CD4-positive, alpha-beta memory T cell (primary cell): Measurements from ENCODE around the gene CDK5RAP2. TPM values are rescaled to one million over a fixed set of nuclear protein-coding genes. Genes with fewer than 3 reads are reported as not detected.

Source experiments
- CTCF ChIA-PET: fragments of 350-600 bp; sonication (Branson Sonifier 250); formaldehyde crosslinking; loops from one replicate; lab custom pipeline; 2021; ENCODE audit warnings: inconsistent platforms; ENCODE audit not compliant: partially characterized antibody; lab: Charles Lee
- POLR2A ChIA-PET: fragments of 350-600 bp; sonication (Branson Sonifier 250); formaldehyde crosslinking; loops from one replicate; lab custom pipeline; 2021; ENCODE audit not compliant: partially characterized antibody; lab: Charles Lee
- DNase-seq, 5 donors: peaks; one replicate each; pipeline versions ENCODE4 v3.0.0 to v3.0.0-alpha.2; 2020 to 2022; ENCODE audit warnings: mixed read lengths in 1 of 5
- H3K27ac ChIP-seq: one replicate; pipeline ENCODE4 v1.7.0; 2013; ENCODE audit warnings: low read depth, low read length
- H3K27me3 ChIP-seq: 2 replicates; pipeline ENCODE4 v1.7.0; 2013; ENCODE audit warnings: mild to moderate bottlenecking, low read length, moderate library complexity; ENCODE audit not compliant: insufficient read depth
- H3K36me3 ChIP-seq: 2 replicates; pipeline ENCODE4 v1.7.0; 2013; ENCODE audit warnings: mild to moderate bottlenecking, low read length, moderate library complexity; ENCODE audit not compliant: insufficient read depth
- H3K4me1 ChIP-seq: 2 replicates; pipeline ENCODE4 v1.7.0; 2013; ENCODE audit warnings: mild to moderate bottlenecking, low read length, moderate library complexity; ENCODE audit not compliant: insufficient read depth
- H3K4me3 ChIP-seq, 2 donors: one replicate each; pipeline ENCODE4 v1.7.0; 2013; ENCODE audit warnings: low read length in 2 of 2, mild to moderate bottlenecking in 1 of 2
- H3K9me3 ChIP-seq, 2 donors: one replicate each; pipeline ENCODE4 v1.7.0; 2013; ENCODE audit warnings: low read length in 2 of 2, control low read depth in 1 of 2; ENCODE audit not compliant: control insufficient read depth in 1 of 2
- H3K27ac Mint-ChIP-seq, 7 donors: one replicate each; pipeline ENCODE4 v1.8.0; 2020 to 2021; ENCODE audit warnings: mixed read lengths in 7 of 7, mild to moderate bottlenecking in 6 of 7, inconsistent platforms in 3 of 7, moderate library complexity in 3 of 7
- H3K27me3 Mint-ChIP-seq, 2 donors: one replicate each; pipeline ENCODE4 v1.8.0; 2020 to 2021; ENCODE audit warnings: mixed read lengths in 2 of 2
- H3K36me3 Mint-ChIP-seq, 2 donors: one replicate each; pipeline ENCODE4 v1.8.0; 2020 to 2021; ENCODE audit warnings: mixed read lengths in 2 of 2, inconsistent platforms in 1 of 2, mild to moderate bottlenecking in 1 of 2
- H3K4me1 Mint-ChIP-seq, 4 donors: one replicate each; pipeline ENCODE4 v1.8.0; 2020 to 2021; ENCODE audit warnings: mixed read lengths in 4 of 4, mild to moderate bottlenecking in 1 of 4
- H3K4me3 Mint-ChIP-seq, 8 donors: one replicate each; pipeline ENCODE4 v1.8.0; 2020 to 2021; ENCODE audit warnings: mixed read lengths in 8 of 8, mild to moderate bottlenecking in 7 of 8, moderate library complexity in 6 of 8, inconsistent platforms in 3 of 8
- H3K9me3 Mint-ChIP-seq, 8 donors: one replicate each; pipeline ENCODE4 v1.8.0; 2020 to 2021; ENCODE audit warnings: mixed read lengths in 8 of 8, mild to moderate bottlenecking in 5 of 8, inconsistent platforms in 3 of 8, moderate library complexity in 1 of 8
- intact Hi-C: fragments of 100-400 bp; cut with micrococcal nuclease; formaldehyde crosslinking; loops from one replicate; pipeline ENCODE4 v1.15.1; 2023
- polyA plus RNA-seq, 2 donors: library from polyadenylated mRNA; unstranded; fragments of 300-500 nt; fragmentation: Illumina TruSeq; gene quantifications; one replicate each; pipeline ENCODE4 v1.2.3, GENCODE V29; 2021
- total RNA-seq, 2 experiments: library from RNA; stranded (reverse); gene quantifications; one replicate each; pipeline ENCODE4 v1.2.3, GENCODE V29; 2021

The CDK5RAP2 gene
- total and polyA plus RNA-seq, 4 experiments from 2014 or later = 3.9 to 102 (median 59.4) TPM

DNA sequence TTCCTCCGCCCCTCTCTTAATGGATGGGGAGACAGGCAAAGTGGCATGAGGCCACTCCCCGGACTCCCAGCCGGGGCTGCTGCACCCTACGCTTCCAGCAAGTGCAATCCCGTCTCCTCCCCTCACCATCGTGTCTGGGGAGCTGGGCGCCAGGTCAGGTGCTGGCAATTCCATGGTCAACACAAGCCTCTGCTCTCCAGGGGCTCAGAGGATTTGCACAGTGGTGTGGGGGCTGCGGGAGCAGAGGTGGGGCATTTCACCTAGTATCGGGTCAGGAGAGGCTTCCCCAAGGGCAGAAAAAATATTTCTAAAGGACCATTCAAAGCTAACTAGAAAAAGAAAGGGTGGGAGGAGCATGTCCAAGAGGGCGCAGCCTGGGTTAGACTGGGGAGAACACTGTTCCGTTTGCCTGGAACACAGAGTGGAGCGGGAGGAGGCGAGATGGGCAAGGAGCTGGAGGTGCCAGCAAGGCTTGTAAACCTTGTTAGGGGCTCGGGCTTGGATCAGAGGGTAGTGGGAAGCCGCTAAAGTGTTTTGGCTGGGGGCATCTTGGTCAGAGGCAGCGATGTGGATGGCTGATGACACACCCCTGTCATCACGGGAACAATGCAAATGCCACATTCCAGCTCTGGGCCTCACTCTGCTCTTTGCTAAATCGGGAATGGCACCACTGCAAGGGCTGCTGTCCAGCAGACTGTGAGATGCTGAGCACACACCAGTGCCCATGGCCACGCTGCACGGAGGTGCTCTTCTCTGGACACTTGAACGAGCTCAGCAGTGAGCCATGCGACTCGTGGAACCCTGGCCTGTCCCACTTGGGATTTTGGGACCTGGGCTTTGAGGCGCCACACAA, 191.7 kb downstream of the CDK5RAP2 start:
- no peak for DNase-seq
- H3K27ac Mint-ChIP-seq = no peak overlapping the region
- H3K4me3 Mint-ChIP-seq = no peak overlapping the region
- peaks cover 50% of the 10 kb centered on the region for H3K36me3 ChIP-seq
- intact Hi-C loops = no loop called here
- ChIA-PET CTCF (interaction anchor here (1.2 kb wide), 1 partner anchor 89 kb away, joined by 4 read pairs; no protein-coding TSS in a partner anchor), POLR2A (no interaction called here)
- H3K4me1 Mint-ChIP-seq = no peaks in the 10 kb centered on the region
- no peak overlapping the region for H3K4me3 ChIP-seq
- no peak overlapping the region for H3K27ac ChIP-seq
- peaks cover 53 to 67% of the 10 kb centered on the region in 2 donors for H3K36me3 Mint-ChIP-seq
- H3K4me1 ChIP-seq = no peaks in the 10 kb centered on the region
- no peaks in the 10 kb centered on the region for H3K27me3 Mint-ChIP-seq
- H3K9me3 ChIP-seq = no peaks in the 10 kb centered on the region
- no peaks in the 10 kb centered on the region for H3K9me3 Mint-ChIP-seq
- no peaks in the 10 kb centered on the region for H3K27me3 ChIP-seq

GRCh38 chr9:120387257-120388002, 192.5 kb downstream of the CDK5RAP2 start:
- no peaks in the 10 kb centered on the region for H3K27me3 ChIP-seq
- no peaks in the 10 kb centered on the region for H3K4me1 ChIP-seq
- Mint-ChIP-seq H3K27me3 (no peaks in the 10 kb centered on the region), H3K27ac (peak overlapping the region in 1 of 7 donors; percentile 35), H3K4me1 (no peaks in the 10 kb centered on the region), H3K9me3 (peaks cover 0 to 1% (median 0%) of the 10 kb centered on the region in 8 donors), H3K36me3 (peaks cover 45 to 59% of the 10 kb centered on the region in 2 donors), H3K4me3 (no peak overlapping the region)
- intact Hi-C loops = no loop called here
- POLR2A ChIA-PET = no interaction called here
- H3K36me3 ChIP-seq = peaks cover 43% of the 10 kb centered on the region
- no peaks in the 10 kb centered on the region for H3K9me3 ChIP-seq
- CTCF ChIA-PET = no interaction called here
- no peak overlapping the region for H3K4me3 ChIP-seq
- no peak for DNase-seq
- no peak overlapping the region for H3K27ac ChIP-seq

- Histone ChIP-seq H3K27me3 (no peaks in the 10 kb centered on the region), H3K27ac (no peak overlapping the region), H3K4me3 (no peak overlapping the region), H3K4me1 (no peaks in the 10 kb centered on the region), H3K36me3 (peaks cover 34% of the 10 kb centered on the region), H3K9me3 (no peaks in the 10 kb centered on the region)
- Mint-ChIP-seq H3K27me3 (no peaks in the 10 kb centered on the region), H3K36me3 (peaks cover 37 to 51% of the 10 kb centered on the region in 2 donors), H3K27ac (no peak overlapping the region), H3K4me1 (no peaks in the 10 kb centered on the region), H3K9me3 (peaks cover 0 to 1% (median 0%) of the 10 kb centered on the region in 8 donors), H3K4me3 (no peak overlapping the region)
- intact Hi-C loops = no loop called here
- ChIA-PET CTCF (no interaction called here), POLR2A (no interaction called here)
- DNase-seq = no peak
These were observed 193.4 kb downstream of the CDK5RAP2 start for GRCh38 chr9:120386390-120387131.

DNA sequence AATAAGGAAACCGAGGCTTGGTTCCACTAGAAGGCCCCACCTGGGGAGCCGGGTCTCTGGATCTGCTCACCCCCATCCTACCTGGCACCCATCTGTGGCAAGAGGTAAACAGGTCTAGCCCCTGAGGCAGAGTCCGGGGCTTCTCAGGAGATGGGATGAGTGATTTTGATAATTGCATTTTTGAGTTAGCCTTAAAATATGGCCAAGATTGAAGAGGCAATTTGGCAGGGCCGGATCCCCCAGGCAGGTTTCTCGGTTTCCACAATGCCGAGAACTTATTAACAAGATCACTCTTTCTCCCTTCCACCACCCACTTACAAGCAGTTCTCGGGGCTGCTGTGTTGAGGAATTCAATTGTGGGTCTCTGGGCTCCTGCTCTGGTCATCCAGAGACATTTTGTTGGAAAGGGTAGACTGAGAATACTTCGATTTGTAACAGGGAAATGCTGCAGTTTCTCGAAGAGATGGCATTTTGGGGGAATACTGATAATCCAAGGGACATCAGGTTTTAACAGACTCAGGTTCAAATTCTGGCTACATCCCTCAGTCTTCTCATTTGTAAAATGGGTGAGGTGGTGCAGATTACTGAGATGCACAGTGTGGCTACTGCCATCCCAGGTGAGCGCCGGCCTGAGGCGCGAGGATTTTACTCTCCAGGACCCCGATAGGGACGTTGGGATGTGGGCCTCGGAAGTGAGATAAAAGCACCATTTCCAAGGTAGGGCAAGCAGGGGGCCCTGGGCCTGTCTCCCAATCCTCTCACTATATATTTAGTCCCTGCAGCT, 194.2 kb downstream of the CDK5RAP2 start:
- Histone ChIP-seq H3K27ac (no peak overlapping the region), H3K4me1 (no peaks in the 10 kb centered on the region), H3K27me3 (no peaks in the 10 kb centered on the region), H3K4me3 (no peak overlapping the region), H3K9me3 (no peaks in the 10 kb centered on the region), H3K36me3 (peaks cover 26% of the 10 kb centered on the region)
- Mint-ChIP-seq H3K4me1 (no peaks in the 10 kb centered on the region), H3K4me3 (no peak overlapping the region), H3K27ac (peak overlapping the region in 1 of 7 donors; percentile 36), H3K9me3 (peaks cover 0 to 6% (median under 1%) of the 10 kb centered on the region in 8 donors), H3K27me3 (no peaks in the 10 kb centered on the region), H3K36me3 (peaks cover 37 to 44% of the 10 kb centered on the region in 2 donors)
- intact Hi-C loops = no loop called here
- no peak for DNase-seq
- ChIA-PET POLR2A (no interaction called here), CTCF (no interaction called here)

- H3K9me3 ChIP-seq = no peaks in the 10 kb centered on the region
- H3K36me3 ChIP-seq = peaks cover 17% of the 10 kb centered on the region
- POLR2A ChIA-PET = no interaction called here
- Mint-ChIP-seq H3K36me3 (peaks cover 44% of the 10 kb centered on the region in 2 donors), H3K4me1 (no peaks in the 10 kb centered on the region), H3K4me3 (no peak overlapping the region), H3K9me3 (peaks cover 0 to 12% (median 2%) of the 10 kb centered on the region in 8 donors), H3K27me3 (no peaks in the 10 kb centered on the region), H3K27ac (no peak overlapping the region)
- no peak for DNase-seq
- intact Hi-C loops = no loop called here
- H3K27me3 ChIP-seq = no peaks in the 10 kb centered on the region
- no peak overlapping the region for H3K27ac ChIP-seq
- CTCF ChIA-PET = no interaction called here
- no peak overlapping the region for H3K4me3 ChIP-seq
- H3K4me1 ChIP-seq = no peaks in the 10 kb centered on the region
These were observed 195.1 kb downstream of the CDK5RAP2 start for GRCh38 chr9:120384925-120385272.

- POLR2A ChIA-PET = no interaction called here
- H3K27ac ChIP-seq = no peak overlapping the region
- peaks cover 0 to 15% (median 3%) of the 10 kb centered on the region in 8 donors for H3K9me3 Mint-ChIP-seq
- H3K27ac Mint-ChIP-seq = peak overlapping the region in 2 of 7 donors; percentile 15 to 17
- no peaks in the 10 kb centered on the region for H3K4me1 ChIP-seq
- H3K4me3 Mint-ChIP-seq = no peak overlapping the region
- peaks cover 39 to 43% of the 10 kb centered on the region in 2 donors for H3K36me3 Mint-ChIP-seq
- CTCF ChIA-PET = no interaction called here
- peaks cover 11% of the 10 kb centered on the region for H3K36me3 ChIP-seq
- no peak overlapping the region for H3K4me3 ChIP-seq
- H3K27me3 ChIP-seq = no peaks in the 10 kb centered on the region
- intact Hi-C loops = no loop called here
- no peaks in the 10 kb centered on the region for H3K9me3 ChIP-seq
- DNase-seq = no peak
- H3K27me3 Mint-ChIP-seq = no peaks in the 10 kb centered on the region
- no peaks in the 10 kb centered on the region for H3K4me1 Mint-ChIP-seq
These were observed 195.7 kb downstream of the CDK5RAP2 start for GRCh38 chr9:120383999-120384924.
